Measurements from ENCODE around the gene ADGRV1. TPM values are rescaled to one million over a fixed set of nuclear protein-coding genes. Genes with fewer than 3 reads are reported as not detected.

Gene ADGRV1
- total RNA-seq, 4 donors from 2014 or later = 2.5 to 7.5 (median 4.5) TPM

DNA sequence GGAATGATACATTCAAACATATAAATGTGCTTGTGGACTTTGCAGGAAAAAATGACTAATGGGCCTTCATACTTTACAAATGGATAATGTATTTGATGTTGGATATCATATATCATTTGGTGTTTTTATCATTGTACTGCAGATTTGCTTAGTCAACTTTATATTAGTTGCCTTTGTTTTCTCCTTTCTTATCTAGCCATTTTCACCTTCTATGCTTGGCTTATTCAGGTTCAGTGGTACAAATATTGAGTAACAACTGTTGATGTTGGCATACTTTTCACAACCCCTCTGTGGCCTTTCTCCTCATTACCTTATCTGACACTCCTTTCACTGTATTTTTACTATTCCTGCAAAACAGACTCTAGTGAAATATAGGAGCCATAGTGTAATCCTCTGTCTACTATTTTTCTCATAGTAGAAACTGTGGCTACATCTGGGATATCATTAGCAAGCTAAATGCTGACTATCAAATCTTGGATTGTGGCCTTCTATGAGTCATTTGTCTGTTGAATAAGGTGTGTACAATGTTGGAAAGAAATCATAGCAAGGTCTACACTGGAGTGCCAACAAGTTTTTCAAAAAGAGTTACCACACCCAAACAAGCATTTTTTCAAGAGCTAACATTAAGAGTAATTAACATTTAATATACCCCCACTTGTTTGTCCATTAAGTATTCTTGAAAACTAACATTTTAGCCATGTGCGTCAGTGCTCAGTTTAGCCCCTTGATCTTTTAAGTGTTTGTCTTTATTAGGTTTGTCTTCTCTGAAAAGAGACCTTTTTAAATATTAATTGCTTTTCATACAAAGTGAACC is 330.1 kb downstream of the ADGRV1 start:
- Histone ChIP-seq H3K27ac (peak overlapping the region; percentile 61), H3K27me3 (no peaks in the 10 kb centered on the region), H3K9me3 (no peaks in the 10 kb centered on the region), H3K4me3 (no peak overlapping the region), H3K4me1 (peaks cover 41% of the 10 kb centered on the region), H3K36me3 (no peaks in the 10 kb centered on the region)
- TF ChIP-seq POLR2A (IDR thresholded peaks at IDR 0.05) (no peak), POLR2AphosphoS5 (IDR thresholded peaks at IDR 0.05) (no peak), EP300 (IDR thresholded peaks at IDR 0.05) (no peak)
- TF ChIP-seq, protein P1, sequence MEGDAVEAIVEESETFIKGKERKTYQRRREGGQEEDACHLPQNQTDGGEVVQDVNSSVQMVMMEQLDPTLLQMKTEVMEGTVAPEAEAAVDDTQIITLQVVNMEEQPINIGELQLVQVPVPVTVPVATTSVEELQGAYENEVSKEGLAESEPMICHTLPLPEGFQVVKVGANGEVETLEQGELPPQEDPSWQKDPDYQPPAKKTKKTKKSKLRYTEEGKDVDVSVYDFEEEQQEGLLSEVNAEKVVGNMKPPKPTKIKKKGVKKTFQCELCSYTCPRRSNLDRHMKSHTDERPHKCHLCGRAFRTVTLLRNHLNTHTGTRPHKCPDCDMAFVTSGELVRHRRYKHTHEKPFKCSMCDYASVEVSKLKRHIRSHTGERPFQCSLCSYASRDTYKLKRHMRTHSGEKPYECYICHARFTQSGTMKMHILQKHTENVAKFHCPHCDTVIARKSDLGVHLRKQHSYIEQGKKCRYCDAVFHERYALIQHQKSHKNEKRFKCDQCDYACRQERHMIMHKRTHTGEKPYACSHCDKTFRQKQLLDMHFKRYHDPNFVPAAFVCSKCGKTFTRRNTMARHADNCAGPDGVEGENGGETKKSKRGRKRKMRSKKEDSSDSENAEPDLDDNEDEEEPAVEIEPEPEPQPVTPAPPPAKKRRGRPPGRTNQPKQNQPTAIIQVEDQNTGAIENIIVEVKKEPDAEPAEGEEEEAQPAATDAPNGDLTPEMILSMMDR (IDR thresholded peaks at IDR 0.05) = no peak
- no peak for DNase-seq (ENCODE audit: low spot score in 2 of 2)
- 51% methylated on average over 1 of the region's 1 CpG for WGBS

DNA sequence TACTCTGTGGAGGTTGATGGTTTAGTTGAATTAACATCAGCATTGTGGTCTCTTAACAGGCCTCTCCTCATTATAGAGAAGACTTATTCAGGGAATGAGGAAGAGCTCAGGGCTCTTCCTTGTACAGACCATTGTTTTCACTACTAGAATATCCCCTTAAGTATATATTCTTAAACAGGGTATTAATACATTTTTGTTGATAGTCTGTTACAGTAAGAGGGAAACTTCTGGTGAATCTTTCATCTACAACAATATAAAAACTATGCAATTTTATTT is 330.7 kb downstream of the ADGRV1 start:
- TF ChIP-seq POLR2A (IDR thresholded peaks at IDR 0.05) = no peak
- TF ChIP-seq EP300 (IDR thresholded peaks at IDR 0.05) = no peak
- TF ChIP-seq, protein P1 (IDR thresholded peaks at IDR 0.05) = no peak
- no peak for TF ChIP-seq POLR2AphosphoS5 (IDR thresholded peaks at IDR 0.05)
- Histone ChIP-seq H3K9me3 (no peaks in the 10 kb centered on the region), H3K4me3 (no peak overlapping the region), H3K27ac (peak overlapping the region; percentile 61), H3K36me3 (no peaks in the 10 kb centered on the region), H3K4me1 (peaks cover 47% of the 10 kb centered on the region), H3K27me3 (no peaks in the 10 kb centered on the region)
- DNase-seq (ENCODE audit: low spot score in 2 of 2) = no peak

DNA sequence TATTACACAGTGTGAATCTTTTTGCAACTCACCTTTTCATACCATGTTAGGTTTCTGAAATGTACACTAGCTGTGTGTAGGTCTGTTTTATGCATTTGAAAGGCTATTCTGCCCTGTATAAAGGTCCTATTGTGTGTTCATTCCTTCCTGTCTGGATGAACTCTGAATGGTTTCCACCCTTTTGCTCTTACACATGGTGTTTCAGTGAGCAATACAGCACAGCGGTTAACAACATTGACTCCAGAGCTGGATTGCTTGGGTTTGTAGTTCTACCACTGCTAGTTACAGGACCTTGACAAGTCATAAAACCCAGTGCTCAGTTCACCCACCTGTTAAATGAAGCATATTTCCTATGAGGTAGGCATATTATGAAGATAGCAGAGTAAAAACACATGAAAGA is 331.6 kb downstream of the ADGRV1 start:
- H3K36me3 ChIP-seq = no peaks in the 10 kb centered on the region
- H3K4me1 ChIP-seq = peaks cover 40% of the 10 kb centered on the region
- no peak for TF ChIP-seq POLR2AphosphoS5 (IDR thresholded peaks at IDR 0.05)
- TF ChIP-seq POLR2A (IDR thresholded peaks at IDR 0.05) = no peak
- TF ChIP-seq EP300 (IDR thresholded peaks at IDR 0.05) = no peak
- TF ChIP-seq, protein P1 (IDR thresholded peaks at IDR 0.05) = no peak
- 92% methylated on average over 1 of the region's 1 CpG for WGBS
- H3K27ac ChIP-seq = no peak overlapping the region
- H3K9me3 ChIP-seq = no peaks in the 10 kb centered on the region
- no peaks in the 10 kb centered on the region for H3K27me3 ChIP-seq
- H3K4me3 ChIP-seq = no peak overlapping the region
- DNase-seq (ENCODE audit: low spot score in 2 of 2) = no peak

DNA sequence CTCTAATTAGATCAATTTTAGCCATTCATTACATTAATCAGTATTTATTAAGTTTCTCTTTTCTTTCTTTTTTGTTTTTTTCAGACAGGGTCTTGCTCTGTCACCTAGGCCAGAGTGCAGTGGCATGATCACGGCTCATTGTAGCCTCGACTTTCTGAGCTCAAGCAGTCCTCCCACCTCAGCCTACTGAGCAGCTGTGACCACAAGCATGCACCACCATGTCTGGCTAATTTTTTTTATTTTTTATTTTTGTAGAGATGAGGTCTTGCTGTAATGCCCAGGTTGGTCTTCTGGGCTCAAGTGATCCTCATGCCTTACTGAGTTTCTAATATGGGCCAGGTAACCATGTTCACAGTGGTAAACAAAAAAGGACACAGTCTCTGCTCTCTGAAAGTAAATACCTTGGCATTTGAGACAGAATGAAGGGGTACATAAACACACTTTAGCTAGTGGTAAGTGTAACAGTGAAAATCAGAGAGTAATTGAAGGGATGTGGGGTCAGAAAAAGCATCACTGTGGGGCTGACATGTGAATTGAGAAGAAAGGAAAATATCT is 336.3 kb downstream of the ADGRV1 start:
- Histone ChIP-seq H3K27me3 (no peaks in the 10 kb centered on the region), H3K4me3 (no peak overlapping the region), H3K36me3 (no peaks in the 10 kb centered on the region), H3K4me1 (peaks cover 18% of the 10 kb centered on the region), H3K9me3 (no peaks in the 10 kb centered on the region), H3K27ac (no peak overlapping the region)
- TF ChIP-seq, protein P1 (IDR thresholded peaks at IDR 0.05) = no peak
- no peak for TF ChIP-seq POLR2A (IDR thresholded peaks at IDR 0.05)
- TF ChIP-seq POLR2AphosphoS5 (IDR thresholded peaks at IDR 0.05) = no peak
- no peak for TF ChIP-seq EP300 (IDR thresholded peaks at IDR 0.05)
- DNase-seq (ENCODE audit: low spot score in 2 of 2) = no peak
- 96% methylated on average over 2 of the region's 2 CpGs for WGBS

DNA sequence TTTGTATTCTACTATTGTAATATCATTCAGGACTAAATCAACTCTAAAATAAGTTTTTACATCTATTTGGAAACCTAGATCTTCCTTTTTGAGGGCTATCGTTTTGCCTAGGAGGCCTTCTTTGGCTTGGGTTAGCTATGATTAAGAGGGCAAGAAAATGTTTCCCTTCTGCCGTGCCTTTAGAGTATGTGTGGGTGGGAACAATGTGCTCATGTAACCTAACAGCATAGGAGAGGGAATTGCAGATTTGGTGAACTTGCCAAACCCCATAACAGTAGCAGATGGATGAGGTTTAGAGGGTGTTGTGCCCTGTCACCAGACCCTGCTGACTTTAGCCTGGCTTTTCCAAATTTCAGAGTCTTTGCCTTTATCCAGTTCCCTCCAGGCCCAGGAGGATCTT is 339.0 kb downstream of the ADGRV1 start:
- H3K4me1 ChIP-seq = peaks cover 13% of the 10 kb centered on the region
- 76% methylated on average over 2 of the region's 2 CpGs for WGBS
- no peaks in the 10 kb centered on the region for H3K9me3 ChIP-seq
- DNase-seq (ENCODE audit: low spot score in 2 of 2) = no peak
- TF ChIP-seq, protein P1 (IDR thresholded peaks at IDR 0.05) = no peak
- TF ChIP-seq POLR2A (IDR thresholded peaks at IDR 0.05) (no peak), EP300 (IDR thresholded peaks at IDR 0.05) (no peak), POLR2AphosphoS5 (IDR thresholded peaks at IDR 0.05) (no peak)
- no peak overlapping the region for H3K27ac ChIP-seq
- no peaks in the 10 kb centered on the region for H3K27me3 ChIP-seq
- H3K36me3 ChIP-seq = no peaks in the 10 kb centered on the region
- no peak overlapping the region for H3K4me3 ChIP-seq
